IPS-18c (cell line): ENCODE data around the gene EDNRA.
"Not testable (repeated sequence)": the region's sequence is repeated elsewhere in the genome, so short reads cannot be mapped to it uniquely, and the experiment has no call there.

Experiments used
- H3K4me3 ChIP-seq: 2 replicates; pipeline ENCODE4 v1.7.0; 2013; ENCODE audit warnings: low read depth, mild to moderate bottlenecking, low read length, moderate library complexity; ENCODE audit not compliant: insufficient read depth
- H3K9me3 ChIP-seq: one replicate; pipeline ENCODE4 v1.6.1; 2013; ENCODE audit warnings: mild to moderate bottlenecking, low read length, moderate library complexity; ENCODE audit not compliant: control insufficient read depth, insufficient read depth

EDNRA gene

DNA sequence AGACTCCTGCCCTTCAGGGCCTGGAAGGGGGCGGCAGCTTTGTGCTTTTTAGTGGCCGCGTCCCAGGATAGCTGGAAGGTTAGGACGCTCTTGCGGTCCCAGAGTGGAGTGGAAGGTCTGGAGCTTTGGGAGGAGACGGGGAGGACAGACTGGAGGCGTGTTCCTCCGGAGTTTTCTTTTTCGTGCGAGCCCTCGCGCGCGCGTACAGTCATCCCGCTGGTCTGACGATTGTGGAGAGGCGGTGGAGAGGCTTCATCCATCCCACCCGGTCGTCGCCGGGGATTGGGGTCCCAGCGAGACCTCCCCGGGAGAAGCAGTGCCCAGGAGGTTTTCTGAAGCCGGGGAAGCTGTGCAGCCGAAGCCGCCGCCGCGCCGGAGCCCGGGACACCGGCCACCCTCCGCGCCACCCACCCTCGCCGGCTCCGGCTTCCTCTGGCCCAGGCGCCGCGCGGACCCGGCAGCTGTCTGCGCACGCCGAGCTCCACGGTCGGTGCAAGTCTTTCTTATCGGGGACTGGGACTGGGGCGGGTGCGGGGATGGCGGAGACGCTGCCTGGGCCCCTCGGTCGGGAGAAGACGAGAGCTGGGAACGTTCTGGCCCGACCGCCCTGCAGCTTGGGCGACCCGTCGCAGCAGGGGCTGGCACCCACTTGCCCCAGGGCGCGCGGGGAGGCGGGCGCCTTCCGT lies at the start of gene EDNRA:
EDNRA (plus strand) TSS at position 207 of the 686 bp plus-strand sequence. CDS start 4,585 bp downstream, outside the sequence.
- Histone ChIP-seq H3K4me3 (peak within 1 kb of the TSS; percentile 75), H3K9me3 (no peaks in the 10 kb centered on the region)

- not testable (repeated sequence) for H3K4me3 ChIP-seq, H3K9me3 ChIP-seq
Measured at GRCh38 chr4:147434370-147434769, 46.5 kb upstream of the EDNRA start.

GRCh38 chr4:147440442-147440841 lies 40.5 kb upstream of the EDNRA start:
- H3K4me3 ChIP-seq, result no peak overlapping the region
- no peaks in the 10 kb centered on the region for H3K9me3 ChIP-seq

DNA sequence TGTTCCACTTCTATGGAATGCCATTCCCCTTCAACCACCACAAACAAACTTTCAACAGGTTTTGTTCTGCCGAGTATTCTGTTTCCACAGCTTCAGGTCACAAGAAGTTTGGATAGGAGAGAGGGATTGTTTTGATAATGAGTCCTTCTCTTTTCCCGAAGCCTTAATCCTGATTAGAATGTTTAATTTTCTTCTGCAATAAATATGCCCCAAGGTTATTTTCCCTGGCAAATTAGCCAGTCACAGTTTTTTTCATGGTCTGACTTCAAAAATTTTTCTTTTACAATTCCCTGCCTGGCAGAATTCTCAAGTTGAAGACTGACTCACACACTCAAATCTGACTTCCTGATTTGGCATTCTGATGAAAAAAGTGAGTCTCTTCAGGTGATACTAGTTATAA lies 33.1 kb upstream of the EDNRA start:
- Histone ChIP-seq H3K4me3 (no peak overlapping the region), H3K9me3 (no peaks in the 10 kb centered on the region)

GRCh38 chr4:147453561-147454141 lies 27.2 kb upstream of the EDNRA start:
- no peaks in the 10 kb centered on the region for H3K9me3 ChIP-seq

GRCh38 chr4:147456706-147457105 lies 24.2 kb upstream of the EDNRA start:
- Histone ChIP-seq H3K4me3 (no peak overlapping the region), H3K9me3 (no peaks in the 10 kb centered on the region)

More at GRCh38 chr4:147453561-147454141, 27.2 kb upstream of the EDNRA start:
- H3K4me3 ChIP-seq, result no peak overlapping the region

DNA sequence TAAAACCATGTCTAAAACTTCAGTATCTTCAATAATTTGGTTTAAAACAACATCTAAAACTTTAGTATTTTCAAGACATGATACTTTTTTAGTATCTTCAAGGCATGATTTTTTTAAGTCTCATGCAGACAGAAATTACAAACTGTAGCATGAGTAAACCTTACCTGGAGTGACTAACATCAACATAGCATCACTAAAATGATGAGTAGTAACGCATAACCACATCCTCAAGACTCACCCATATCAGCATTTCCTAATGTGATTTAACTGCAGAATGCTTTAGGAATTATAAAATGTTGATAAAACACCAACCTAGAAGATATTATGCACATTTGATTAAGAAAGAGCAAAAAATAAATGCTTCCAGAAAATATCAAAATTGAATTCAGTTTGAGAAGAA lies 19.7 kb upstream of the EDNRA start:
- H3K9me3 ChIP-seq, result peaks cover 3% of the 10 kb centered on the region
- no peak overlapping the region for H3K4me3 ChIP-seq

- peaks cover 3% of the 10 kb centered on the region for H3K9me3 ChIP-seq
Measured at GRCh38 chr4:147463065-147463464, 17.8 kb upstream of the EDNRA start.

GRCh38 chr4:147465461-147465860 lies 15.4 kb upstream of the EDNRA start:
- no peak overlapping the region for H3K4me3 ChIP-seq

More at GRCh38 chr4:147463065-147463464, 17.8 kb upstream of the EDNRA start:
- H3K4me3 ChIP-seq, result no peak overlapping the region

GRCh38 chr4:147477439-147477838 lies 3.5 kb upstream of the EDNRA start:
- Histone ChIP-seq H3K9me3 (no peaks in the 10 kb centered on the region), H3K4me3 (no peak overlapping the region)

More at GRCh38 chr4:147465461-147465860, 15.4 kb upstream of the EDNRA start:
- H3K9me3 ChIP-seq, result peaks cover 3% of the 10 kb centered on the region

GRCh38 chr4:147479376-147479775 lies 1.5 kb upstream of the EDNRA start:
- H3K4me3 ChIP-seq, result no peak overlapping the region
- H3K9me3 ChIP-seq, result no peaks in the 10 kb centered on the region

DNA sequence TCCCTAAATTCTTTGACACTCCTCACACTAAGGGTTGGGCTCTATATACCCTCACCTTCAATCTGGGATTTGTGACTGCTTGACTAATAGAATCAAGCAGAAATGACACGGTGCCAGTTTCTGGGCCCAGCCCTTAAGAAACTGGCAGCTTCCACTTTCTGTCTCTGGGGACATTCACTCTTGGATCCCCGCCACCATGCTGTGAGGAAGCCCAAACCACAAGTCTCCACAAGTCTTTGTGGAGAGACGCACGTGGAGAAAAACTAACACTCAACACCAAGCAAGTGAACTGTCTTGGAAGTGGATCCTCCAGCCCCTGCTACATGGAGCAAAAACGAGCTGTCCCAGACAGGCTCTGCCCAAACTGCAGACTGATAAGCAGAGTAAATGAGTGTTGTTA lies 1.1 kb upstream of the EDNRA start:
- Histone ChIP-seq H3K9me3 (no peaks in the 10 kb centered on the region), H3K4me3 (no peak overlapping the region)

DNA sequence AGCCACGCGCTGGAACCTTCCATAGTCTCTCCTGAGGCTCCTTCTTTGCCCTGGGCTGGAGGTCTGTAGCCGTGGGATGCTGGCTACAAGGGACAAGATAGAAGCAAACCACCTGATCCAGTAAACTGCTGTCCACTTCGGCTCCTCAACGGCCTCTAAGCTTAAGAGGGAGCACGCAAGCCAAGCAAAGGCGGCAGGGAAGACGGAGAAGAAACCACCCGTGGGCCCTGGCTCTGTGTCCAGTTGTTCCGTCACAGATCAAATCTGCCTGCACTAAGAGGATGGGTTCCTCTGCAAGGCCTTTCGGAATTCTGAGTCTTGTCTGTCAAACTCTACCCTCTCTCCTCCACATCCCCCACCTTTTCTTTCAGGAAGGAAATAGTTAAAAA lies 401 bp upstream of the EDNRA start:
- Histone ChIP-seq H3K4me3 (peak overlapping the region; percentile 75), H3K9me3 (no peaks in the 10 kb centered on the region)

DNA sequence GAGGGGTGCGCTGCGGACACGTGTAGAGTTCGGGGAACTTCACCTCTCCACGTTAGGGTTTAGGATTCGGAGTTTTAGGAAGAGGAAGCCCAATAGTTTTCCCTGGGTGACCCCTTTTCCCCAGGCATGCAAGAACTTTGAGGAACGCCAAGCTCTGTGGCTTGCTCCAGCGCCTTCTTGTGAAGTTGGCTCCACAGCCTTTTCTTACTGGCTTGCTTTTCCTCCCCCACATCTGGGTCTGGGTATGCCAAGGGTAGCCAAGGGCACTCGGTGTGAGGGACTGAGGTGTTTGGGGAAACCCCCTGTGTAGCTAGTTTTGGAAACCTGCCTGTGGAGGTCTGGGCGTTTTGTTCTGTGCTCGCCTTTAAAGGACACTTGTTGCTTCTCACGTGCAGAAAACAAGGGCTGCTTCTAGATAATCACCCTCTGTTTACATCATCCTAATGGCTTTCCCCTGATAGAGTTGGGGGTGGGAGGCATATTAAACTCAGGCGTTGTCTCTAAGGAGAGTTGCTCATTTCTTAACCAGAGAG lies 746 bp downstream of the EDNRA start:
- Histone ChIP-seq H3K9me3 (no peaks in the 10 kb centered on the region), H3K4me3 (peak overlapping the region; percentile 75)

DNA sequence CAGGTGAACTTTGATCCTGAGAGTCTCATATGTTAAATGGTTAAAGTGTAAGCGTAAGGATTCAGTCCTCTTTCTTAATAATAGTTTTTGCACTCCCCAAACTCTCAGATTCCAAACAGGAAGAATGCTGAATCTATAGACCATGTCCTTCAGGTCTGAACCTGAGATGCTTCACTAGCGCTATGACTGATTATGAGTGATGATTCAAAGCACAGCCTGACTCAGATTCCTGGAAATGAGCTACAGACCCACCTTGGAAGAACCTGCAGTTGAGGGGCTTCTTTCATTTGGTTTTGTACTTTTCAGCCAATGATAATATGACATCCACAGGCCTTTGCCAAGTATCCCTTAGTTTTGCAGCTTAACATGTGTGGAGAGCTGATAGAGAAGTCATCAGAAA lies 1.4 kb downstream of the EDNRA start:
- H3K4me3 ChIP-seq, result no peak overlapping the region; the same call in 1 of the 2 replicates
- no peaks in the 10 kb centered on the region for H3K9me3 ChIP-seq

DNA sequence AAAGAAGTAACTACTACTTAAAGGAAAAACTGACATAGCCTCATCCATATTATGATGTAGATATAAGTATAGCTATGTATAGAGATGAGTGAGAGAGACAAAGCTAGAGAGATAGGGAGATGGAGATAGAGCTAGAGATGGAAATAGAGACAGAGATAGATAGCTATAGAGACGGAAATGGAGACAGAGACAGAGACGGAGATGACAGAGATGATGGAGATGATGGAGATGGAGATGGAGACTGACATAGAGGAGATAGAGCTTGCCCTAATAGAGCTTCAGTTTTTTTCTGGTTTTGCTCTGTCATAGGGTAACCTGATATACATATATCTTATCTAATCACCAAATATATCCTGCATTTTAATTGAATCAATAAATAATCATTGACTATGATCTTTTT lies 4.3 kb downstream of the EDNRA start:
- Histone ChIP-seq H3K9me3 (no peaks in the 10 kb centered on the region), H3K4me3 (no peak overlapping the region)

DNA sequence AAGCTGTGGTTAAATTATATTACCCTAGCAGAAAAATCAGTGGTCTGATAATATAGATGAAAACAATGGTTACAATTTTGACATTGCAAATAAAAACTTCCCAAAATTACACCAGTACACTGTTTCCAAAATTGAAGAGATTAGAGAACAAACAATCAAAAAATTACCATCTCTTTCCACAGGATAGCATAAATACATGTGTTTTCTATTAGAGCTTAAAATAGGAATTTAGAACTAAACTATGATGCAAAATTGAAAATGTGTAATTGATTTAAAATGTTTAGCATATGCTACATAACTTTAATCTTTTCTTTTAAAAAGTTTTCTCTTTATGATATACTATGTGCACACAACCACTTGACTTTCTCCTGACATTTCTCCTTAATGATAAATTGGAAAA lies 6.7 kb downstream of the EDNRA start:
- no peak overlapping the region for H3K4me3 ChIP-seq

GRCh38 chr4:147488556-147488955 lies 7.7 kb downstream of the EDNRA start:
- no peak overlapping the region for H3K4me3 ChIP-seq
- no peaks in the 10 kb centered on the region for H3K9me3 ChIP-seq

More for the DNA sequence above, 6.7 kb downstream of the EDNRA start:
- no peaks in the 10 kb centered on the region for H3K9me3 ChIP-seq
